ENCODE data around the gene SYNE4.

Gene SYNE4

GRCh38 chr19:35955881-35956634, 52.6 kb downstream of the SYNE4 start:
- no peak for DNase-seq (ENCODE audit: low spot score)
